ENCODE results near the gene DUOX1.

Gene DUOX1

GRCh38 chr15:45106002-45106790, 23.6 kb upstream of the DUOX1 start:
- no peak for DNase-seq

GRCh38 chr15:45107941-45108630, 21.7 kb upstream of the DUOX1 start:
- DNase-seq, result no peak

GRCh38 chr15:45110256-45110820, 19.5 kb upstream of the DUOX1 start:
- DNase-seq, result no peak

GRCh38 chr15:45111390-45112142, 18.2 kb upstream of the DUOX1 start:
- DNase-seq, result no peak

- DNase-seq, result peak in 1 of 3 experiments; percentile 25
Observed at GRCh38 chr15:45112143-45112590, 17.6 kb upstream of the DUOX1 start.

- DNase-seq, result peak in 2 of 3 experiments; percentile 25 to 43
Observed at GRCh38 chr15:45112591-45113379, 17.0 kb upstream of the DUOX1 start.

GRCh38 chr15:45113380-45113990, 16.3 kb upstream of the DUOX1 start:
- peak in 1 of 3 experiments; percentile 11 for DNase-seq

- DNase-seq, result peak in 2 of 3 experiments; percentile 16 to 28
Observed at GRCh38 chr15:45114076-45114750, 15.6 kb upstream of the DUOX1 start, which contains the start of the genes DUOX2 and DUOXA2. Gene DUOX2, minus strand, starts transcription at chr15:45114172. Its CDS starts 761 bp downstream, at chr15:45113411. Gene DUOXA2, plus strand, starts transcription at chr15:45114326. Its CDS starts 280 bp downstream, at chr15:45114606.

- no peak for DNase-seq
Observed at GRCh38 chr15:45114751-45115085, 15.1 kb upstream of the DUOX1 start.

GRCh38 chr15:45115312-45115820, 14.4 kb upstream of the DUOX1 start:
- DNase-seq, result no peak

- DNase-seq, result no peak
Observed at GRCh38 chr15:45116006-45116481, 13.8 kb upstream of the DUOX1 start.

GRCh38 chr15:45116482-45117307, 13.1 kb upstream of the DUOX1 start:
- no peak for DNase-seq

GRCh38 chr15:45117308-45118130, 12.3 kb upstream of the DUOX1 start:
- DNase-seq, result no peak

- DNase-seq, result peak; percentile 72 to 89 (median 89)
Observed at GRCh38 chr15:45118131-45118588, 11.6 kb upstream of the DUOX1 start.

GRCh38 chr15:45118996-45119395, 10.8 kb upstream of the DUOX1 start:
- no peak for DNase-seq

- no peak for DNase-seq
Observed at GRCh38 chr15:45120081-45120972, 9.5 kb upstream of the DUOX1 start.

- no peak for DNase-seq
Observed at GRCh38 chr15:45121020-45121419, 8.8 kb upstream of the DUOX1 start.
